CD4-positive, CD25-positive, alpha-beta regulatory T cell (primary cell): Measurements from ENCODE around the gene SPEG. TPM values are rescaled to one million over a fixed set of nuclear protein-coding genes. Genes with fewer than 3 reads are reported as not detected.

Experiments
- ATAC-seq, 2 donors: fragments of 150-1000 bp; cut with Tn5 transposase; one replicate each; pipeline ENCODE4 v1.10.0; 2021; ENCODE audit warnings: low read depth in 2 of 2, moderate number of reproducible peaks in 2 of 2, moderate library complexity in 1 of 2
- DNase-seq, 3 donors: peaks; one replicate each; pipeline versions ENCODE4 v3.0.0 to v3.0.0-alpha.2; 2012 to 2022; ENCODE audit warnings: mixed read lengths in 1 of 3
- H3K27ac ChIP-seq: one replicate; pipeline ENCODE4 v1.7.0; 2013; ENCODE audit warnings: mild to moderate bottlenecking, low read length; ENCODE audit not compliant: insufficient read depth, poor library complexity, severe bottlenecking
- H3K27me3 ChIP-seq: one replicate; pipeline ENCODE4 v1.7.0; 2013; ENCODE audit warnings: low read length; ENCODE audit not compliant: control insufficient read depth, insufficient read depth
- H3K36me3 ChIP-seq: one replicate; pipeline ENCODE4 v1.7.0; 2013; ENCODE audit warnings: mild to moderate bottlenecking, low read length, moderate library complexity; ENCODE audit not compliant: control insufficient read depth, insufficient read depth
- H3K4me1 ChIP-seq: 2 replicates; pipeline ENCODE4 v1.7.0; 2013; ENCODE audit warnings: mild to moderate bottlenecking, low read length; ENCODE audit not compliant: insufficient read depth, control insufficient read depth, poor library complexity, severe bottlenecking
- H3K4me3 ChIP-seq: one replicate; pipeline ENCODE4 v1.7.0; 2013; ENCODE audit warnings: low read depth, mild to moderate bottlenecking, low read length, moderate library complexity
- H3K9me3 ChIP-seq, 2 experiments: 1 replicate in 1 of 2; 2 replicates in 1 of 2; pipeline ENCODE4 v1.7.0; 2013; ENCODE audit warnings: low read length in 2 of 2, mild to moderate bottlenecking in 1 of 2, moderate library complexity in 1 of 2; ENCODE audit not compliant: control insufficient read depth in 2 of 2
- H3K27ac Mint-ChIP-seq, 3 donors: one replicate each; pipeline ENCODE4 v1.8.0; 2020 to 2022; ENCODE audit warnings: mild to moderate bottlenecking in 3 of 3, mixed read lengths in 3 of 3, moderate library complexity in 2 of 3
- H3K27me3 Mint-ChIP-seq: one replicate; pipeline ENCODE4 v1.8.0; 2022; ENCODE audit warnings: mild to moderate bottlenecking, mixed read lengths
- H3K36me3 Mint-ChIP-seq: one replicate; pipeline ENCODE4 v1.8.0; 2020; ENCODE audit warnings: mixed read lengths
- H3K4me1 Mint-ChIP-seq, 4 donors: one replicate each; pipeline ENCODE4 v1.8.0; 2020 to 2022; ENCODE audit warnings: mixed read lengths in 4 of 4, mild to moderate bottlenecking in 1 of 4
- H3K4me3 Mint-ChIP-seq, 4 donors: one replicate each; pipeline ENCODE4 v1.8.0; 2020 to 2022; ENCODE audit warnings: mild to moderate bottlenecking in 4 of 4, mixed read lengths in 4 of 4, moderate library complexity in 3 of 4
- H3K9me3 Mint-ChIP-seq, 7 donors: one replicate each; pipeline ENCODE4 v1.8.0; 2020 to 2022; ENCODE audit warnings: mixed read lengths in 7 of 7, mild to moderate bottlenecking in 3 of 7, moderate library complexity in 2 of 7
- polyA plus RNA-seq, 4 donors: library from polyadenylated mRNA; unstranded; fragments of 300-500 nt; fragmentation: Illumina TruSeq; gene quantifications; one replicate each; pipeline ENCODE4 v1.2.3, GENCODE V29; 2021
- total RNA-seq: library from RNA; stranded (reverse); gene quantifications from one replicate; pipeline ENCODE4 v1.2.3, GENCODE V29; 2022

The SPEG gene
- total and polyA plus RNA-seq, 5 donors from 2014 or later = 0.20 to 4.1 TPM; not detected in 3

DNA sequence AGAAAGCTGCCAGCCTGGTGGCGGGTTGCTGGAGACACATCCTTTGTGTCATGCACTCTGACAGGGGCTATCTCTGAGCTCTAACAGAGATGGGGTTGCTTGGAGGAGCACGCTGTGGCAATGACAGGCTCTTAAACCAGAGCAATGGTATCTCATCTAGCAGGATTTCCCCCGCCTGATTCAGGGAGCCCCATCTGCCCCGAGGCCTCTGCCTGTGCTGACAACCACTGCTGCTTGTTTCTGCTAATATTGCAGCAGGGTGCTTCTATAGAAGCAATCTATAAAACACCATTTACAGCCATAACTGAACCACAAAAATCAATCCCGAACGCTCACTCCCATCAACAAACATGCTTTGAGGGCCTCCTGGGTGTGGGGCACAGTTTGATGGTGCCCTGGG, 34.1 kb upstream of the SPEG start:
- Mint-ChIP-seq H3K4me3 (no peak overlapping the region), H3K27me3 (peaks cover 18% of the 10 kb centered on the region), H3K36me3 (no peaks in the 10 kb centered on the region), H3K27ac (no peak overlapping the region), H3K9me3 (no peaks in the 10 kb centered on the region), H3K4me1 (peaks cover 0 to 16% (median 9%) of the 10 kb centered on the region in 4 donors)
- Histone ChIP-seq H3K4me3 (no peak overlapping the region), H3K9me3 (no peaks in the 10 kb centered on the region), H3K27me3 (peaks cover 2% of the 10 kb centered on the region), H3K4me1 (peaks cover 12% of the 10 kb centered on the region), H3K36me3 (no peaks in the 10 kb centered on the region), H3K27ac (no peak overlapping the region)
- ATAC-seq (no peak), DNase-seq (no peak)

DNA sequence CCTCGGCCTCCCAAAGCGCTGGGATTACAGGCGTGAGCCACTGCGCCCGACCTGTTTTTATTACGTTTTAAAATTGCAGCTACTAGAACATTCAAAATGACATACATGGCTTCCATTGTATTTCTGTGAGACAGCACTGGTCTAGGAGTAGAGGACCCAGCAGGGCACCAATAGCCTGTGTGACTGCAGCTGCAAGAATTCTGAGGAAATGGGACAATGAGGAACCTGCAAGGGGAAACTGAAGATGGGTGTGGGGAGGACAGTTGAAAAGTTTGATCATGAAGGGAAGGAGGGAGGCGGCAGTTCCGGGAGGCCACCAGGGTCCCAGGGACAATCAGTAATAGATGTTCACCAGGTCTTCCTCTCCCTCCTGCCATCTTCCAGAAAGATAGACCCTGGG, 33.0 kb upstream of the SPEG start:
- H3K4me1 Mint-ChIP-seq = peaks cover 0 to 13% (median 9%) of the 10 kb centered on the region in 4 donors
- DNase-seq (no peak), ATAC-seq (no peak)
- Histone ChIP-seq H3K27ac (no peak overlapping the region), H3K9me3 (no peaks in the 10 kb centered on the region), H3K4me1 (peaks cover 12% of the 10 kb centered on the region), H3K27me3 (peaks cover 2% of the 10 kb centered on the region), H3K36me3 (no peaks in the 10 kb centered on the region), H3K4me3 (no peak overlapping the region)
- H3K9me3 Mint-ChIP-seq = no peaks in the 10 kb centered on the region
- peaks cover 18% of the 10 kb centered on the region for H3K27me3 Mint-ChIP-seq
- no peaks in the 10 kb centered on the region for H3K36me3 Mint-ChIP-seq
- H3K4me3 Mint-ChIP-seq = no peak overlapping the region
- no peak overlapping the region for H3K27ac Mint-ChIP-seq

DNA sequence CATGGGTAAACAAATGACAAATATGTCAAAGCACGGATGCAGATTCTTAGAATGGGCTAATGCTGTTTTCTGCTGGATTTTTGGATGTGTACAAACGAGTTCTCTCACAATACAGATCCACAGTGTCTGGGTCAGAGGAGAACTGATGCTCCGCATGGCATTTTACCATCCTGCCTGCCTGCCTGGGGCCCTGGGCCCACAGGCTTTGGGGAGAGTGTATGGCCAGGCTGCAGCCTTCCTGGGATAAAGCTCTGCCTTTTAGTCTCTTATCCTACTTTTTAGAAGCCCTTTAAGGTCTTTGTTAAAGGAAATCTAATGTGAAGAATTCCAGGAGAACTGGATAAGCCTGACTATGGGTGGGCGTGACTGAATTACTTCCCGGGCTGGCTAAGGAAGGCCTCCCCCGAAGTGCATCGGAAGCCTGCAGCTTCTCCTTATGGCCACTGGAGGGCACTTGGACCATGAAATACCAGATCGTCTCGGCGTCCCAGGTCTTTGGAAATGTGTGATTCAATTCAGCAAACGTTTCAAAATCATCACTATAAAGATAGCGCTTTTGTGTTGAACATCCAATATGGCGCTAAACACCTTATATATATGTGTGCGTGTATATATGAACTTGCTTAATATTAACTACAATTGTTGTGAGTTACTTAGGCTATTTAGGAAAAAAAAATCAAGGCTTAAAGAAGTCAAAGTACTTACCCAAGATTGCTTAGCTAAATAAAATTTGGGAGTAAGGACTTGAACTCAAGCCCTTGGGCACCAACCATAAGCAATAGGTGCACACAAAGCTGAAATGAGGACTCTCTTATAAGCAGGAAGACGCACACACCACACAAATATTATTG, 31.8 kb upstream of the SPEG start:
- Mint-ChIP-seq H3K4me3 (no peak overlapping the region), H3K36me3 (no peaks in the 10 kb centered on the region), H3K27ac (no peak overlapping the region), H3K27me3 (peaks cover 18% of the 10 kb centered on the region), H3K9me3 (peaks cover 0 to 2% (median 0%) of the 10 kb centered on the region in 7 donors), H3K4me1 (peaks cover 0 to 3% (median 0%) of the 10 kb centered on the region in 4 donors)
- Histone ChIP-seq H3K4me3 (no peak overlapping the region), H3K9me3 (no peaks in the 10 kb centered on the region), H3K27ac (no peak overlapping the region), H3K36me3 (no peaks in the 10 kb centered on the region), H3K4me1 (peaks cover 5% of the 10 kb centered on the region), H3K27me3 (peaks cover 2% of the 10 kb centered on the region)
- DNase-seq (peak; percentile 41 to 70 (median 60)), ATAC-seq (peak; percentile 75 to 76)

DNA sequence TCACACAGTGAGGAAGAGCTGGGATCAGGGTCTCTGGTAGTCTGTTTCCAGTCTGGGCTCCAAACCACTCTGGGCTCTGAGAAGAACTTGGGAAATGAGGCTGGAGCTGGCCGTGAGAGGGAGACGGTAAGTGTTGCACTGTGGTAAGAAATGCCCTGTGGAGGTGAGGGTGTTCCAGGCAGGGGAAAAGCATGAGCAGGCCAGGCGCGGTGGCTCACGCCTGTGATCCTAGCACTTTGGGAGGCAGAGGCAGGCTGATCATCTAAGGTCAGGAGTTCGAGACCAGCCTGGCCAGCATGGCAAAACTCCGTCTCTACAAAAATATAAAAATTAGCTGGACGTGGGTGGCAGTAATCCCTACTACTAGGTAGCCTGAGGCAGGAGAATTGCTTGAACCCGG, 30.8 kb upstream of the SPEG start:
- ATAC-seq (no peak), DNase-seq (no peak)
- Histone ChIP-seq H3K4me1 (peaks cover 5% of the 10 kb centered on the region), H3K4me3 (no peak overlapping the region), H3K27me3 (peaks cover 2% of the 10 kb centered on the region), H3K9me3 (no peaks in the 10 kb centered on the region), H3K27ac (no peak overlapping the region), H3K36me3 (no peaks in the 10 kb centered on the region)
- H3K27me3 Mint-ChIP-seq = peaks cover 18% of the 10 kb centered on the region
- H3K36me3 Mint-ChIP-seq = no peaks in the 10 kb centered on the region
- H3K4me3 Mint-ChIP-seq = no peak overlapping the region
- no peak overlapping the region for H3K27ac Mint-ChIP-seq
- H3K9me3 Mint-ChIP-seq = peaks cover 0 to 2% (median 0%) of the 10 kb centered on the region in 7 donors
- H3K4me1 Mint-ChIP-seq = peaks cover 0 to 3% (median 0%) of the 10 kb centered on the region in 4 donors

DNA sequence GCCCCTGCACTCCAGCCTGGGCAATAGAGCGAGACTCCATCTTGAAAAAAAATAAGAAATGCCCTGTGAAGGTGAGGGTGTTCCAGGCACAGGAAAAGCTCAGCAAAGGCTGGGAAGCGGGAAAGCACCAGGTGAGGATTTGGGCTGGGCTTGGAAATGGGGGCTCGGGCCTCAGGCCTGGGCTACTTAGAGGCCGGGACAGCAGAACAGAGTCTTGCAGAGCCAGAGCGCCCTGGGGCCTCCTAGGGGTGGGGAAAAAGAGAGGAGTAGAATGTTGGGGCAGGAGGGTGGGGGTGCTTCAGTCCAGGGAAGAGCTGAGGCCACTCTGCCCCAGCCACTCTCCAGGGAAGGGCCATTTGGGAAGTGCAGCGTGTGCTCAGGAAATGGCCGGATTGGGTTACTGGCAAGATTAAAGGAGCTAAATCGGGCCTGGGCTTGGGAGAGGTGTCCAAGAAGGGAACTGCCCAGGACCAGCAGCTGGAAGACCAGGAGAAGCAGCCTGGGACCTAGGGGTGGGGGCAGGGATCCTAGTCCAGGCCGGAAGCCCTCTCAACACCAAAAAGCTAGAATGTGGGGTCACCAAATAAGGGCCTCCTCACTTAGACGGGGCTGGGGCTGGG, 30.2 kb upstream of the SPEG start:
- H3K27me3 Mint-ChIP-seq = peaks cover 18% of the 10 kb centered on the region
- H3K27ac Mint-ChIP-seq = no peak overlapping the region
- Histone ChIP-seq H3K9me3 (no peaks in the 10 kb centered on the region), H3K4me3 (no peak overlapping the region), H3K27ac (no peak overlapping the region), H3K27me3 (peaks cover 2% of the 10 kb centered on the region), H3K4me1 (peaks cover 5% of the 10 kb centered on the region), H3K36me3 (no peaks in the 10 kb centered on the region)
- peaks cover 0 to 3% (median 0%) of the 10 kb centered on the region in 4 donors for H3K4me1 Mint-ChIP-seq
- no peak overlapping the region for H3K4me3 Mint-ChIP-seq
- ATAC-seq (no peak), DNase-seq (no peak)
- H3K36me3 Mint-ChIP-seq = no peaks in the 10 kb centered on the region
- H3K9me3 Mint-ChIP-seq = peaks cover 0 to 2% (median 0%) of the 10 kb centered on the region in 7 donors

DNA sequence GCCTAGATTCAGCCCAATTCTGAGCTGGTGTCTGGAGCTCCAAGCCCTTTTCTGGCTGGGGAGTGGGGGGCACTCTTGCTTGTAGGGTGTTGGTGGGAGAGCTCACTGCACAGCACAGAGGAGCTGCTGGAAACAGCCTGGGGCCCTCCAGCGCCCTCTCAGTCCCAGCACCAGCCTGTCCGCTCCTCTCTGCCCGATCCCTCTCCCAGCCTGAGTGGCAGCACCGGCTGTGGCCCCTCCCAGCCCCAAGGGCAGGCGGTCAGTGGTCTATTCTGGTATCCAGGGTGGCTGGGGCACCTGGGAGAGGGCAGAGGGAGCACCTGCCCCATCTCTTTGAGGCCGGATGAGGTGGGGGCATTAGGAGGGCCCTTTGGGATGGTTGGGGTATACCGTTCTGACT, 29.7 kb upstream of the SPEG start:
- no peak for DNase-seq
- Mint-ChIP-seq H3K4me3 (no peak overlapping the region), H3K36me3 (no peaks in the 10 kb centered on the region)

DNA sequence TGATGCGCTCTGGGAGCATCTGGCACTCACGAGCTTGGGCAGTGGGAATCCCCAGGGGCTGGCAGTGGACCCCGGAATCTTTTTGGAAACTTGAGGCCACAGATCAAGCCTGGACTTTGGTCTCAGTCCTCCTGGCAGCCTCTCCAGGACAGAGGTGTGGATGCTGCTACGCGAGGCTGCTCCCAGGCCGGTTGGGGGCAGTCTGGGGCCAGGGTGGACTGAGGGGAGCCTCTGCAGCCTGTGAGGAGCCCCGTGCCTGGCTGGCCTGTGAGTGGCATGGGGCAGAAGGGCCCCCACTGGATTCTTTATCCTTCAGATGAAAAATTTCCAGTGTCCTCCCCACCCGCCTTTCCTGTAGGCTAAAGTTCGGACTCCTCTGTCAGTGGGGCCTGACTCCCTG, 29.2 kb upstream of the SPEG start:
- DNase-seq (no peak), ATAC-seq (no peak)
- H3K27me3 ChIP-seq = peaks cover 2% of the 10 kb centered on the region
- no peaks in the 10 kb centered on the region for H3K36me3 ChIP-seq
- Mint-ChIP-seq H3K27me3 (peaks cover 22% of the 10 kb centered on the region), H3K4me1 (peaks cover 0 to 3% (median 0%) of the 10 kb centered on the region in 4 donors), H3K9me3 (peaks cover 0 to 2% (median 0%) of the 10 kb centered on the region in 7 donors), H3K36me3 (no peaks in the 10 kb centered on the region), H3K4me3 (no peak overlapping the region), H3K27ac (no peak overlapping the region)
- H3K9me3 ChIP-seq = no peaks in the 10 kb centered on the region
- H3K27ac ChIP-seq = no peak overlapping the region
- H3K4me3 ChIP-seq = no peak overlapping the region
- peaks cover 5% of the 10 kb centered on the region for H3K4me1 ChIP-seq

More for the DNA sequence above, 29.7 kb upstream of the SPEG start:
- Mint-ChIP-seq H3K9me3 (peaks cover 0 to 2% (median 0%) of the 10 kb centered on the region in 7 donors), H3K27me3 (peaks cover 22% of the 10 kb centered on the region), H3K27ac (no peak overlapping the region), H3K4me1 (peaks cover 0 to 3% (median 0%) of the 10 kb centered on the region in 4 donors)
- Histone ChIP-seq H3K27me3 (peaks cover 2% of the 10 kb centered on the region), H3K4me1 (peaks cover 5% of the 10 kb centered on the region), H3K36me3 (no peaks in the 10 kb centered on the region), H3K4me3 (no peak overlapping the region), H3K27ac (no peak overlapping the region), H3K9me3 (no peaks in the 10 kb centered on the region)
- no peak for ATAC-seq
